ENCODE measurements around the gene MAP3K4. TPM values are rescaled to one million over a fixed set of nuclear protein-coding genes. Genes with fewer than 3 reads are reported as not detected.
"Not testable (repeated sequence)": the region's sequence is repeated elsewhere in the genome, so short reads cannot be mapped to it uniquely, and the experiment has no call there.

MAP3K4 gene
- total RNA-seq, 2 donors from 2014 or later, result 30.2 to 33.5 TPM

- DNase-seq, result no peak
- ATAC-seq, result no peak
- intact Hi-C loops (cut with DNase I), result no loop called here
Measured at GRCh38 chr6:160967833-160968232, 23.7 kb upstream of the MAP3K4 start.

- intact Hi-C loops (cut with DNase I), result no loop called here
- ATAC-seq (no peak), DNase-seq (no peak)
Measured at GRCh38 chr6:160971171-160971570, 20.4 kb upstream of the MAP3K4 start.

- DNase-seq (no peak), ATAC-seq (peak in 1 of 2 donors; percentile 55)
- intact Hi-C loops (cut with DNase I), result no loop called here
Measured at GRCh38 chr6:160972111-160972510, 19.5 kb upstream of the MAP3K4 start.

GRCh38 chr6:160972594-160972993, 19.0 kb upstream of the MAP3K4 start:
- DNase-seq; intact Hi-C loops (cut with DNase I); ATAC-seq: not testable (repeated sequence)

- intact Hi-C loops (cut with DNase I), result no loop called here
- DNase-seq (peak; percentile 53), ATAC-seq (peak; percentile 87 to 88)
Measured at GRCh38 chr6:160973311-160974250, 18.0 kb upstream of the MAP3K4 start.

- ATAC-seq (peak; percentile 80 to 84), DNase-seq (peak; percentile 65)
- intact Hi-C loops (cut with DNase I), result no loop called here
Measured at GRCh38 chr6:160974304-160974771, 17.2 kb upstream of the MAP3K4 start.

GRCh38 chr6:160975162-160975561, 16.4 kb upstream of the MAP3K4 start:
- ATAC-seq (no peak), DNase-seq (no peak)
- intact Hi-C loops (cut with DNase I), result no loop called here

- ATAC-seq; intact Hi-C loops (cut with DNase I); DNase-seq: not testable (repeated sequence)
Measured at GRCh38 chr6:160975961-160976360, 15.6 kb upstream of the MAP3K4 start.

GRCh38 chr6:160978141-160978901, 13.2 kb upstream of the MAP3K4 start:
- no peak for DNase-seq
- intact Hi-C loops (cut with DNase I), result no loop called here
- ATAC-seq, result no peak

GRCh38 chr6:160979061-160979708, 12.4 kb upstream of the MAP3K4 start:
- peak in 1 of 2 donors; percentile 40 for ATAC-seq
- intact Hi-C loops (cut with DNase I), result no loop called here
- DNase-seq, result no peak

GRCh38 chr6:160983377-160983948, 8.1 kb upstream of the MAP3K4 start:
- DNase-seq; ATAC-seq; intact Hi-C loops (cut with DNase I): not testable (repeated sequence)

GRCh38 chr6:160986851-160987250, 4.7 kb upstream of the MAP3K4 start:
- intact Hi-C loops (cut with DNase I), result no loop called here
- ATAC-seq (no peak), DNase-seq (no peak)

- intact Hi-C loops (cut with DNase I), result no loop called here
- ATAC-seq, result no peak
- DNase-seq, result no peak
Measured at GRCh38 chr6:160987265-160987664, 4.3 kb upstream of the MAP3K4 start.

- DNase-seq (no peak), ATAC-seq (no peak)
- intact Hi-C loops (cut with DNase I), result no loop called here
Measured at GRCh38 chr6:160990847-160991405, 643 bp upstream of the MAP3K4 start.

GRCh38 chr6:160992061-160992979, 751 bp downstream of the MAP3K4 start:
- DNase-seq (peak; percentile 53), ATAC-seq (peak; percentile 53 to 71)
- intact Hi-C loops (cut with DNase I), result loop anchor here (2.0 kb wide), 1 partner anchor 62 kb away; no protein-coding TSS in a partner anchor

- no peak for DNase-seq
- intact Hi-C loops (cut with DNase I), result loop anchor here (2.0 kb wide), 1 partner anchor 62 kb away; no protein-coding TSS in a partner anchor
- no peak for ATAC-seq
Measured at GRCh38 chr6:160992980-160993314, 1.4 kb downstream of the MAP3K4 start.

GRCh38 chr6:160995271-160995670, 3.7 kb downstream of the MAP3K4 start:
- intact Hi-C loops (cut with DNase I), result no loop called here
- no peak for ATAC-seq
- DNase-seq, result no peak

GRCh38 chr6:160996131-160996601, 4.6 kb downstream of the MAP3K4 start:
- intact Hi-C loops (cut with DNase I), result no loop called here
- ATAC-seq, result no peak
- no peak for DNase-seq

Measured in left cardiac atrium (tissue), 4 donors.